MM.1S (cell line): ENCODE measurements around the gene HOMER2.

ENCODE experiments used
- CTCF ChIP-seq: fragments of 300-600 bp; sonication (generic); IDR thresholded peaks from 2 replicates; pipeline ENCODE4 v1.5.1; 2016; ENCODE audit warnings: antibody characterized with exemption, low read length, mixed read lengths
- EZH2 ChIP-seq: fragments of 300-600 bp; sonication (generic); optimal IDR thresholded peaks from 2 replicates; pipeline ENCODE3; 2017; ENCODE audit warnings: low read depth, mild to moderate bottlenecking, antibody characterized with exemption, low read length, mixed read lengths

DNA sequence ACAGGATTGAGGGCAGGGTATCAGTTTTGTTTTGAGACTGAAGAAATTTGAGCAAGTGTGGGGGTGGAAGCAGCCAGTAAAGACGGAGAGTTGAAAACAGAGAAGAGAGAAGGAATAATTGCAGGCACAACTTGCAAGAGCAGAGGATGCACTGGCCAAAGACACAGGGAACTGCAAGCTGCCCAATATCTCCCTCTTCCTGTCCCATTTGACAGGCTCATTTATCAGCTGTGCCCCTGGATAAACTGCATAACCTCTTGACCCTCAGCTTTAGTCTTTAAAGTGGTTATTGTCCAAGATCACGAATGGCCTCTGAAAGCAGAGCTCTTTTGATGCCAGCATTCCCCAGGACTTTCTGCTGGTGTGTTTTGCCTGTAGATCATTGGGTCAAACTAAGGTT is 28.5 kb upstream of the HOMER2 start:
- TF ChIP-seq CTCF (no peak), EZH2 (no peak)
